Endothelial cell of umbilical vein (primary cell): ENCODE measurements around the gene PHF8. TPM values are rescaled to one million over a fixed set of nuclear protein-coding genes. Genes with fewer than 3 reads are reported as not detected.
A peak's percentile ranks its signal among the peaks of the same experiment; 100 is the strongest.

Experiments
- BruUV-seq: library from RNA; stranded (reverse); fragments of 400-500 nt; replicated peaks from 2 replicates; lab custom pipeline; 2021; lab: Mats Ljungman, UMichigan
- CTCF ChIA-PET: fragments of 300-600, 350-600 bp; sonication (Branson Sonifier 250); formaldehyde crosslinking; loops from one replicate; lab custom pipeline; 2021; ENCODE audit warnings: antibody characterized with exemption, inconsistent platforms; lab: Charles Lee
- POLR2A ChIA-PET: fragments of 300-600, 350-600 bp; sonication (Branson Sonifier 250); formaldehyde crosslinking; loops from one replicate; lab custom pipeline; 2021; ENCODE audit warnings: antibody characterized with exemption, inconsistent platforms; lab: Charles Lee
- DNase-seq: peaks from one replicate; pipeline ENCODE4 v3.0.0-alpha.2; 2011; ENCODE audit warnings: low read depth, low spot score
- FAIRE-seq: peaks from 2 replicates; lab custom pipeline; 2011; peaks lifted over from hg19 to GRCh38; lab: Jason Lieb, UNC
- H2AFZ ChIP-seq: 2 replicates; pipeline ENCODE4 v1.6.0; 2012; ENCODE audit warnings: low read depth, low read length, control low read depth, inconsistent platforms
- H3K27ac ChIP-seq: 2 replicates; pipeline ENCODE4 v1.5.1; 2011; ENCODE audit warnings: low read depth, mild to moderate bottlenecking, control low read depth, low read length, moderate library complexity; ENCODE audit not compliant: insufficient read depth
- H3K27me3 ChIP-seq, 2 experiments: 2 replicates each; pipeline versions ENCODE4 v1.6.0 to v1.6.1; 2011; ENCODE audit warnings: low read length in 2 of 2, mixed read lengths in 1 of 2; ENCODE audit not compliant: control insufficient read depth in 2 of 2, insufficient read depth in 2 of 2
- H3K36me3 ChIP-seq, 2 experiments: 2 replicates in 1 of 2; 3 replicates in 1 of 2; pipeline ENCODE4 v1.5.1; 2011; ENCODE audit warnings: low read length in 2 of 2, mild to moderate bottlenecking in 1 of 2, moderate library complexity in 1 of 2; ENCODE audit not compliant: control insufficient read depth in 2 of 2, insufficient read depth in 2 of 2; ENCODE audit errors: extremely low read depth in 1 of 2
- H3K4me1 ChIP-seq: 3 replicates; pipeline ENCODE4 v1.5.1; 2011; ENCODE audit warnings: mild to moderate bottlenecking, low read length; ENCODE audit not compliant: control insufficient read depth, insufficient read depth; ENCODE audit errors: extremely low read depth
- H3K4me2 ChIP-seq: 2 replicates; pipeline ENCODE4 v1.6.1; 2011; ENCODE audit warnings: low read length, control low read depth, mixed read lengths; ENCODE audit not compliant: insufficient read depth
- H3K4me3 ChIP-seq, 3 experiments: fragments of 200-600 bp in 1 of 3; sonication (generic), shearing (Covaris generic) in 1 of 3; replicated peaks in 1 of 3; 2 replicates each; pipeline ENCODE4 v1.5.1; 2011 to 2016; ENCODE audit warnings: control low read depth in 3 of 3, low read length in 3 of 3, mild to moderate bottlenecking in 2 of 3, inconsistent platforms in 1 of 3, low read depth in 1 of 3, moderate library complexity in 1 of 3; ENCODE audit not compliant: insufficient read depth in 1 of 3
- H3K79me2 ChIP-seq: 2 replicates; pipeline ENCODE4 v1.6.0; 2012; ENCODE audit warnings: low read length, inconsistent platforms; ENCODE audit not compliant: control insufficient read depth, insufficient read depth
- H3K9ac ChIP-seq: replicated peaks from 2 replicates; pipeline ENCODE3; 2011; ENCODE audit warnings: low read length, control low read depth; ENCODE audit not compliant: insufficient read depth; ENCODE audit errors: extremely low read depth
- H3K9me1 ChIP-seq: replicated peaks from 3 replicates; pipeline ENCODE4 v1.6.0; 2011; ENCODE audit warnings: mild to moderate bottlenecking, low read length; ENCODE audit not compliant: control insufficient read depth, insufficient read depth; ENCODE audit errors: extremely low read depth
- H3K9me3 ChIP-seq: replicated peaks from 2 replicates; pipeline ENCODE4 v1.5.1; 2012; ENCODE audit warnings: low read length, inconsistent platforms; ENCODE audit not compliant: control insufficient read depth, insufficient read depth
- H4K20me1 ChIP-seq: replicated peaks from 2 replicates; pipeline ENCODE3; 2011; ENCODE audit warnings: mild to moderate bottlenecking, low read length; ENCODE audit not compliant: control insufficient read depth, insufficient read depth; ENCODE audit errors: extremely low read depth
- EZH2 ChIP-seq: IDR thresholded peaks from 2 replicates; pipeline ENCODE4 v1.6.1; 2012; ENCODE audit warnings: borderline replicate concordance, low read depth, mild to moderate bottlenecking, moderate library complexity, low read length, inconsistent platforms; ENCODE audit not compliant: severe bottlenecking
- GATA2 ChIP-seq: IDR thresholded peaks from 2 replicates; pipeline ENCODE4 v1.7.0; 2011; ENCODE audit warnings: low read depth, mild to moderate bottlenecking, moderate library complexity, mixed read lengths, low read length; ENCODE audit not compliant: insufficient read length, insufficient read depth
- MYC ChIP-seq: IDR thresholded peaks from one replicate; pipeline ENCODE4 v1.6.1; 2011; ENCODE audit warnings: mild to moderate bottlenecking, low read depth, low read length
- POLR2AphosphoS5 ChIP-seq: IDR thresholded peaks from 2 replicates; pipeline ENCODE4 v1.6.1; 2012; ENCODE audit warnings: low read depth, mild to moderate bottlenecking, control low read depth, low read length, moderate library complexity; ENCODE audit not compliant: insufficient read depth
- dilution Hi-C: fragments of 300-500 bp; cut with MboI; formaldehyde crosslinking; loops from one replicate; pipeline ENCODE4 v1.15.0; 2019; ENCODE audit warnings: low sequenced_read_pairs; ENCODE audit not compliant: extremely low pct_ligation_motif_present
- intact Hi-C: fragments of 100-400 bp; cut with micrococcal nuclease; formaldehyde crosslinking; loops from one replicate; pipeline ENCODE4 v1.10.0; 2022
- polyA plus RNA-seq, 4 experiments: library from polyadenylated mRNA; depleted of rRNA in 3 of 4; stranded (reverse) in 3 of 4; unstranded in 1 of 4; fragments of >200 nt; gene quantifications; 2 replicates each; pipeline versions ENCODE4 v1.2.1 to v1.2.3, GENCODE V29; 2011 to 2012; ENCODE audit warnings: missing spikeins in 1 of 4
- total RNA-seq: library from RNA; stranded (reverse); gene quantifications from 2 replicates; pipeline ENCODE4 v1.2.3, GENCODE V29; 2021
- TF ChIP-seq, protein P1 (sequence below), 2 donors: IDR thresholded peaks; 1 replicate in 1 of 2; 2 replicates in 1 of 2; pipeline ENCODE4 v1.5.1; 2011; ENCODE audit warnings: low read length in 2 of 2, mild to moderate bottlenecking in 2 of 2, moderate library complexity in 2 of 2, control low read depth in 1 of 2, inconsistent platforms in 1 of 2, low read depth in 1 of 2; ENCODE audit not compliant: insufficient read depth in 1 of 2; ENCODE audit errors: extremely low read depth in 1 of 2
- TF ChIP-seq, protein P2 (sequence below): IDR thresholded peaks from 2 replicates; pipeline ENCODE4 v1.6.1; 2011; ENCODE audit not compliant: insufficient read depth, insufficient read length

PHF8 gene
- total and polyA plus RNA-seq, 2 donors (not counting 3 experiments of a cell fraction or from before 2014, with no cell fraction given): 10.9 to 25.5 TPM

DNA sequence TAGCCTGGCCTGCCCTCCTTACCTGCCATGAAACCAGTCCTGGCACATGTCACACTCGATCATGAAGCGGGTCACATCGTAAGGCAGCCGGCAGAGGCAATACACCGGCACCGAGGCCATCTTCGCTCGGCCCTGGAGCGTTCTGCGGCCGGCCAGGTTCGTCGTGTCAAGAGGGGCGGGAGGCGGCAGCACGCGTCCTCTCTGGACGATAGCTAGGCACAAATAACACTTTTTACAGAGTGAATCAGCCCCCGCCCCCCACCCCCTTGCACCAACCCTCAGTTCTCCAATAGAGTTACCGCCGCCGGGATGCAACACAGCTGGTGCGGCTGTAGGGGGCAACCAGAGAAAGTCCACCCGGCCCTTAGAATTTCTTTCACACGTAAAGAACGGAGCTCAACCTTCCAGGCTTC, 1.7 kb downstream of the PHF8 start:
- intact Hi-C loops (loop anchor here (5.0 to 10.0 kb wide), 3 partner anchors 595 to 1112 kb away; partner anchors contain the start of gene MAGED2), dilution Hi-C loops (no loop called here)
- ChIA-PET POLR2A (interaction anchor here (0.6 to 1.2 kb wide), 4 partner anchors 67 to 359 kb away, joined by 3 to 5 read pairs (median 4); partner anchors contain the start of gene WNK3), CTCF (interaction anchor here (0.6 to 2.7 kb wide), 11 partner anchors 23 to 397 kb away, joined by 3 to 15 read pairs (median 4); partner anchors contain the start of genes FAM120C, TSR2 and WNK3)
- Histone ChIP-seq H3K36me3 (no peaks in the 10 kb centered on the region), H4K20me1 (no peaks in the 10 kb centered on the region), H3K9me3 (no peaks in the 10 kb centered on the region), H3K4me2 (peak overlapping the region; percentile 58), H3K27ac (no peak overlapping the region), H3K9ac (no peak overlapping the region), H3K4me3 (peak overlapping the region; percentile 35 to 70 (median 66)), H3K9me1 (no peaks in the 10 kb centered on the region), H3K79me2 (peaks cover 3% of the 10 kb centered on the region), H3K27me3 (no peaks in the 10 kb centered on the region), H2AFZ (peak overlapping the region; percentile 71), H3K4me1 (peaks cover 13% of the 10 kb centered on the region)
- no TSS peak for BruUV-seq
- DNase-seq (peak; percentile 67), FAIRE-seq (peak; percentile 80)
- TF ChIP-seq, protein P1, sequence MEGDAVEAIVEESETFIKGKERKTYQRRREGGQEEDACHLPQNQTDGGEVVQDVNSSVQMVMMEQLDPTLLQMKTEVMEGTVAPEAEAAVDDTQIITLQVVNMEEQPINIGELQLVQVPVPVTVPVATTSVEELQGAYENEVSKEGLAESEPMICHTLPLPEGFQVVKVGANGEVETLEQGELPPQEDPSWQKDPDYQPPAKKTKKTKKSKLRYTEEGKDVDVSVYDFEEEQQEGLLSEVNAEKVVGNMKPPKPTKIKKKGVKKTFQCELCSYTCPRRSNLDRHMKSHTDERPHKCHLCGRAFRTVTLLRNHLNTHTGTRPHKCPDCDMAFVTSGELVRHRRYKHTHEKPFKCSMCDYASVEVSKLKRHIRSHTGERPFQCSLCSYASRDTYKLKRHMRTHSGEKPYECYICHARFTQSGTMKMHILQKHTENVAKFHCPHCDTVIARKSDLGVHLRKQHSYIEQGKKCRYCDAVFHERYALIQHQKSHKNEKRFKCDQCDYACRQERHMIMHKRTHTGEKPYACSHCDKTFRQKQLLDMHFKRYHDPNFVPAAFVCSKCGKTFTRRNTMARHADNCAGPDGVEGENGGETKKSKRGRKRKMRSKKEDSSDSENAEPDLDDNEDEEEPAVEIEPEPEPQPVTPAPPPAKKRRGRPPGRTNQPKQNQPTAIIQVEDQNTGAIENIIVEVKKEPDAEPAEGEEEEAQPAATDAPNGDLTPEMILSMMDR (IDR thresholded peaks at IDR 0.05; ENCODE audit: extremely low read depth in 1 of 2, insufficient read depth in 1 of 2, low read depth in 1 of 2, low read length in 2 of 2): peak in 1 of 2 donors; percentile 42
- TF ChIP-seq, protein P2, sequence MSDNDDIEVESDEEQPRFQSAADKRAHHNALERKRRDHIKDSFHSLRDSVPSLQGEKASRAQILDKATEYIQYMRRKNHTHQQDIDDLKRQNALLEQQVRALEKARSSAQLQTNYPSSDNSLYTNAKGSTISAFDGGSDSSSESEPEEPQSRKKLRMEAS: no peak

DNA sequence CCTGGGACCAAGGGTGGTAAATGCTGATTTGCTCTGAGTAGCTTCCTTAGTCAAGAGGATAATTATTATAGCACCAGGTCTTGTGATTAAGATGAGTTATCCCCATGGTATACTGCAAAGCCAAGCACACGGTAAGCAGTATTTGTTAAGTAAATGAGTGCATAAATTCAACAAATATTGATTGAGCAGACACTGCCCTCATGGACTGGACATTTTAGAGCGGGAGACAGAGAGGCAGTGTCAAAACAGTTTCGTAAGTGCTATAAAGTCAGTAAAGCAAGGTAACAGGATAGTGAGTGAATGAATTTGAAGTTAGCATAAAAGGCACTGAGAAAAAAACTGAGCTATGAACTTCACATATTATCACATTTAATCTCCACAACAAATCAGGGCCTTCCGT, 13.9 kb downstream of the PHF8 start:
- Histone ChIP-seq H3K79me2 (no peaks in the 10 kb centered on the region), H3K27ac (no peak overlapping the region), H3K9ac (no peak overlapping the region), H3K4me2 (no peak overlapping the region), H3K4me1 (no peaks in the 10 kb centered on the region), H3K9me3 (no peaks in the 10 kb centered on the region), H2AFZ (no peak overlapping the region), H4K20me1 (no peaks in the 10 kb centered on the region), H3K27me3 (no peaks in the 10 kb centered on the region), H3K36me3 (peaks cover 0 to 7% of the 10 kb centered on the region in 2 experiments), H3K4me3 (no peak overlapping the region), H3K9me1 (no peaks in the 10 kb centered on the region)
- no TSS peak for BruUV-seq
- TF ChIP-seq EZH2: no peak
- TF ChIP-seq MYC: no peak
- TF ChIP-seq POLR2AphosphoS5: no peak
- TF ChIP-seq, protein P1 (IDR thresholded peaks at IDR 0.05; ENCODE audit: extremely low read depth in 1 of 2, insufficient read depth in 1 of 2, low read depth in 1 of 2, low read length in 2 of 2): no peak
- TF ChIP-seq GATA2: no peak
- DNase-seq (no peak), FAIRE-seq (no peak)
- ChIA-PET CTCF (no interaction called here), POLR2A (no interaction called here)
- dilution Hi-C loops: no loop called here
- intact Hi-C loops: no loop called here
